Mesenchymal stem cell (in vitro differentiated cells and primary cell): Measurements from ENCODE around the gene ZNF576.

Experiments
- DNase-seq: peaks from one replicate; pipeline ENCODE4 v3.0.0-alpha.2; 2013
- H2AFZ ChIP-seq: one replicate; pipeline ENCODE4 v1.6.1; 2013; ENCODE audit warnings: low read depth, mild to moderate bottlenecking, control low read depth, inconsistent platforms, low read length, moderate library complexity
- H2AK5ac ChIP-seq: 2 replicates; pipeline ENCODE4 v1.6.1; 2013; ENCODE audit warnings: low read length, moderate library complexity, mild to moderate bottlenecking, inconsistent platforms; ENCODE audit not compliant: severe bottlenecking
- H2BK120ac ChIP-seq: one replicate; pipeline ENCODE4 v1.6.1; 2013; ENCODE audit warnings: low read depth, mild to moderate bottlenecking, inconsistent platforms, low read length, moderate library complexity
- H2BK12ac ChIP-seq, 2 experiments: one replicate each; pipeline ENCODE4 v1.6.1; 2013; ENCODE audit warnings: inconsistent platforms in 2 of 2, low read length in 2 of 2, mild to moderate bottlenecking in 2 of 2, moderate library complexity in 2 of 2, control low read depth in 1 of 2
- H2BK15ac ChIP-seq: one replicate; pipeline ENCODE4 v1.6.1; 2013; ENCODE audit warnings: mild to moderate bottlenecking, low read depth, inconsistent platforms; ENCODE audit not compliant: poor library complexity, severe bottlenecking
- H2BK5ac ChIP-seq: 2 replicates; pipeline ENCODE4 v1.6.1; 2013; ENCODE audit warnings: low read depth, mild to moderate bottlenecking, low read length, control low read depth, inconsistent platforms; ENCODE audit not compliant: poor library complexity, severe bottlenecking
- H3K14ac ChIP-seq, 2 experiments: one replicate each; pipeline ENCODE4 v1.6.1; 2013; ENCODE audit warnings: inconsistent platforms in 2 of 2, low read length in 2 of 2, control low read depth in 1 of 2, mild to moderate bottlenecking in 1 of 2, moderate library complexity in 1 of 2
- H3K18ac ChIP-seq, 2 experiments: one replicate each; pipeline ENCODE4 v1.6.1; 2013; ENCODE audit warnings: inconsistent platforms in 2 of 2, low read length in 2 of 2, control low read depth in 1 of 2, low read depth in 1 of 2, mild to moderate bottlenecking in 1 of 2
- H3K23ac ChIP-seq, 2 experiments: one replicate each; pipeline ENCODE4 v1.6.1; 2013; ENCODE audit warnings: inconsistent platforms in 2 of 2, low read length in 2 of 2, mild to moderate bottlenecking in 2 of 2, moderate library complexity in 2 of 2, control low read depth in 1 of 2
- H3K27ac ChIP-seq: 2 replicates; pipeline ENCODE4 v1.5.1; 2013; ENCODE audit warnings: mild to moderate bottlenecking, moderate library complexity, low read length, control low read depth, inconsistent platforms; ENCODE audit not compliant: poor library complexity, severe bottlenecking
- H3K27me3 ChIP-seq, 2 experiments: 2 replicates each; pipeline versions ENCODE4 v1.6.1 to v1.7.0; 2013; ENCODE audit warnings: low read length in 2 of 2, mild to moderate bottlenecking in 2 of 2, moderate library complexity in 2 of 2, control low read depth in 1 of 2, inconsistent platforms in 1 of 2; ENCODE audit not compliant: control insufficient read depth in 1 of 2, insufficient read depth in 1 of 2
- H3K36me3 ChIP-seq, 2 experiments: 2 replicates each; pipeline versions ENCODE4 v1.6.1 to v1.7.0; 2013; ENCODE audit warnings: low read length in 2 of 2, control low read depth in 1 of 2, inconsistent platforms in 1 of 2, low read depth in 1 of 2, mild to moderate bottlenecking in 1 of 2; ENCODE audit not compliant: insufficient read depth in 2 of 2, control insufficient read depth in 1 of 2
- H3K4ac ChIP-seq, 2 experiments: one replicate each; pipeline ENCODE4 v1.6.1; 2013; ENCODE audit warnings: inconsistent platforms in 2 of 2, low read length in 2 of 2, mild to moderate bottlenecking in 2 of 2, moderate library complexity in 2 of 2, control low read depth in 1 of 2, low read depth in 1 of 2
- H3K4me1 ChIP-seq: 2 replicates; pipeline ENCODE4 v1.6.1; 2013; ENCODE audit warnings: low read depth, low read length, control low read depth; ENCODE audit not compliant: control insufficient read depth, insufficient read depth
- H3K4me2 ChIP-seq: 2 replicates; pipeline ENCODE4 v1.6.1; 2013; ENCODE audit warnings: low read length, mild to moderate bottlenecking, inconsistent platforms; ENCODE audit not compliant: poor library complexity, severe bottlenecking
- H3K4me3 ChIP-seq, 2 experiments: 2 replicates each; pipeline versions ENCODE4 v1.5.1 to v1.7.0; 2013; ENCODE audit warnings: low read length in 2 of 2, mild to moderate bottlenecking in 2 of 2, control low read depth in 1 of 2, low read depth in 1 of 2; ENCODE audit not compliant: insufficient read depth in 1 of 2
- H3K79me1 ChIP-seq: replicated peaks from 2 replicates; pipeline ENCODE4 v1.6.1; 2013; ENCODE audit warnings: mild to moderate bottlenecking, control low read depth, low read length, inconsistent platforms; ENCODE audit not compliant: poor library complexity, severe bottlenecking
- H3K9ac ChIP-seq: 2 replicates; pipeline ENCODE4 v1.7.0; 2013; ENCODE audit warnings: mild to moderate bottlenecking, low read length, moderate library complexity
- H3K9me3 ChIP-seq: 2 replicates; pipeline ENCODE4 v1.7.0; 2013; ENCODE audit warnings: mild to moderate bottlenecking, low read length; ENCODE audit not compliant: control insufficient read depth
- H4K8ac ChIP-seq: one replicate; pipeline ENCODE4 v1.6.1; 2013; ENCODE audit warnings: inconsistent platforms, mild to moderate bottlenecking, low read length, moderate library complexity
- H4K91ac ChIP-seq: one replicate; pipeline ENCODE4 v1.6.1; 2013; ENCODE audit warnings: mild to moderate bottlenecking, low read length, inconsistent platforms
- WGBS: methylation state at CpG from one replicate; pipeline ENCODE4 v1.1.7; 2013; ENCODE audit warnings: mixed read lengths; 5-methylcytosine and 5-hydroxymethylcytosine counted together

Gene ZNF576

GRCh38 chr19:43551399-43552197 lies 44.8 kb upstream of the ZNF576 start:
- H2BK5ac ChIP-seq: no peak overlapping the region
- H4K8ac ChIP-seq: no peak overlapping the region
- no peaks in the 10 kb centered on the region for H3K27me3 ChIP-seq
- H3K79me1 ChIP-seq: peaks cover 31% of the 10 kb centered on the region
- H2BK15ac ChIP-seq: no peak overlapping the region
- H3K4me2 ChIP-seq: no peak overlapping the region
- no peak overlapping the region for H4K91ac ChIP-seq
- H2BK12ac ChIP-seq: no peak overlapping the region
- no peak overlapping the region for H2BK120ac ChIP-seq
- peaks cover 54 to 65% of the 10 kb centered on the region in 2 experiments for H3K36me3 ChIP-seq
- H3K4me1 ChIP-seq: no peaks in the 10 kb centered on the region
- DNase-seq: no peak
- H2AK5ac ChIP-seq: no peak overlapping the region
- no peak overlapping the region for H3K18ac ChIP-seq
- H3K4me3 ChIP-seq: no peak overlapping the region
- H3K23ac ChIP-seq: no peak overlapping the region
- H3K4ac ChIP-seq: no peak overlapping the region
- H2AFZ ChIP-seq: no peak overlapping the region
- WGBS: 96% methylated on average over 18 of the region's 23 CpGs
- H3K9me3 ChIP-seq: no peaks in the 10 kb centered on the region
- H3K27ac ChIP-seq: no peak overlapping the region
- H3K14ac ChIP-seq: no peak overlapping the region
- H3K9ac ChIP-seq: no peak overlapping the region

GRCh38 chr19:43552198-43552450 lies 44.3 kb upstream of the ZNF576 start:
- peaks cover 31% of the 10 kb centered on the region for H3K79me1 ChIP-seq
- H4K91ac ChIP-seq: no peak overlapping the region
- no peak for DNase-seq
- H3K36me3 ChIP-seq: peaks cover 54 to 62% of the 10 kb centered on the region in 2 experiments
- H3K27ac ChIP-seq: no peak overlapping the region
- no peak overlapping the region for H3K23ac ChIP-seq
- H3K27me3 ChIP-seq: no peaks in the 10 kb centered on the region
- H2BK12ac ChIP-seq: no peak overlapping the region
- no peak overlapping the region for H2BK5ac ChIP-seq
- no peak overlapping the region for H3K4me2 ChIP-seq
- no peak overlapping the region for H2BK15ac ChIP-seq
- H3K14ac ChIP-seq: no peak overlapping the region
- H3K9me3 ChIP-seq: no peaks in the 10 kb centered on the region
- no peaks in the 10 kb centered on the region for H3K4me1 ChIP-seq
- H3K4me3 ChIP-seq: no peak overlapping the region
- H3K4ac ChIP-seq: no peak overlapping the region
- H2AFZ ChIP-seq: no peak overlapping the region
- no peak overlapping the region for H3K18ac ChIP-seq
- H3K9ac ChIP-seq: no peak overlapping the region
- 92% methylated on average over 2 of the region's 3 CpGs for WGBS
- no peak overlapping the region for H4K8ac ChIP-seq
- H2BK120ac ChIP-seq: no peak overlapping the region
- no peak overlapping the region for H2AK5ac ChIP-seq

GRCh38 chr19:43552616-43553015 lies 43.8 kb upstream of the ZNF576 start:
- Histone ChIP-seq H4K8ac (no peak overlapping the region), H4K91ac (no peak overlapping the region), H2BK120ac (no peak overlapping the region), H3K4me1 (no peaks in the 10 kb centered on the region), H3K79me1 (peaks cover 31% of the 10 kb centered on the region), H3K14ac (no peak overlapping the region), H2AK5ac (no peak overlapping the region), H3K27me3 (no peaks in the 10 kb centered on the region), H2BK5ac (no peak overlapping the region), H2BK12ac (no peak overlapping the region), H3K27ac (no peak overlapping the region), H2AFZ (no peak overlapping the region), H3K4me3 (no peak overlapping the region), H3K23ac (no peak overlapping the region), H2BK15ac (no peak overlapping the region), H3K18ac (no peak overlapping the region), H3K4me2 (no peak overlapping the region), H3K36me3 (peaks cover 54 to 58% of the 10 kb centered on the region in 2 experiments), H3K9ac (no peak overlapping the region), H3K9me3 (no peaks in the 10 kb centered on the region), H3K4ac (no peak overlapping the region)
- 91% methylated on average over 3 of the region's 3 CpGs for WGBS
- DNase-seq: no peak

- Histone ChIP-seq H3K14ac (no peak overlapping the region), H3K36me3 (peaks cover 59 to 63% of the 10 kb centered on the region in 2 experiments), H3K9ac (no peak overlapping the region), H3K4me3 (no peak overlapping the region), H3K4me2 (no peak overlapping the region), H2AK5ac (no peak overlapping the region), H2BK15ac (no peak overlapping the region), H4K91ac (no peak overlapping the region), H3K79me1 (peaks cover 31% of the 10 kb centered on the region), H3K9me3 (no peaks in the 10 kb centered on the region), H3K4ac (no peak overlapping the region), H3K27me3 (no peaks in the 10 kb centered on the region), H2BK120ac (no peak overlapping the region), H3K18ac (no peak overlapping the region), H3K23ac (no peak overlapping the region), H3K4me1 (no peaks in the 10 kb centered on the region), H2BK5ac (no peak overlapping the region), H3K27ac (no peak overlapping the region), H4K8ac (no peak overlapping the region), H2BK12ac (no peak overlapping the region), H2AFZ (no peak overlapping the region)
- 98% methylated on average over 4 of the region's 4 CpGs for WGBS
- DNase-seq: no peak
Observed at GRCh38 chr19:43553656-43554055, 42.7 kb upstream of the ZNF576 start.
